CD4-positive, alpha-beta T cell treated with Interleukin-1 beta for 1 hour (primary cell): Measurements from ENCODE around the gene DNAJB6.
A peak's percentile ranks its signal among the peaks of the same experiment; 100 is the strongest.
"Not testable (repeated sequence)": the region's sequence is repeated elsewhere in the genome, so short reads cannot be mapped to it uniquely, and the experiment has no call there.

Experiments used
- DNase-seq, 2 donors: peaks; one replicate each; pipeline ENCODE4 v3.0.0-alpha.2; 2020 to 2022

Gene DNAJB6

DNA sequence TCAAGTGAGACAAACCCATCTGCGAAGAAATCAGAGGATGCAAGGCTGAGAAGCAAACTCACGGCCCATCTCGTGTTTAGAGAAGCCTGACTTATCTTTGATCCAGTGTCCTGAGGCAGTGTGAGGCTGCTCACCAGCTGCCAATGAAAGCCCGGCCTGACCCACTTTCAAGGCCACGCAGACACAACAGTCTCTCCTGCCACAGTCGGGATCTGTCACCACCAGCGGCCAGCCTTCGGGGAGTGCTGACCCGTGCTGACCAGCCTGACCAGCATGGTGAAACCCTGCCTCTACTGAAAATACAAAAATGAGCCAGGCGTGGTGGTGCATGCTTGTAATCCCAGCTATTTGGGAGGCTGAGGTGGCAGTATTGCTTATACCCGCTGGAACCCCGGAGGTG, 7.4 kb upstream of the DNAJB6 start:
- DNase-seq: no peak

DNA sequence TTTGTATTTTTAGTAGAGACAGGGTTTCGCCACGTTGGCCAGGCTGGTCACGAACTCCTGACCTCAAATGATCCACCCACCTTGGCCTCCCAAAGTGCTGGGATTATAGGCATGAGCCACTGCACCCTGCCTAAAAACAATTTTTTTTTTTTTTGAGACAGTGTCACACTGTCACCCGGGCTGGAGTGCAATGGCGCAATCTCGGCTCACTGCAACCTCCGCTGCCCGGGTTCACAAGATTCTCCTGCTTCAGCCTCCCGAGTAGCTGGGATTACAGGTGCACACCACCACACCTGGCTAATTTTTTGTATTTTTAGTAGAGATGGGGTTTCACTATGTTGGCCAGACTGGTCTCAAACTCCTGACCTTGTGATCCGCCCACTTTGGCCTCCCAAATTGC, 6.2 kb upstream of the DNAJB6 start:
- DNase-seq: not testable (repeated sequence)

DNA sequence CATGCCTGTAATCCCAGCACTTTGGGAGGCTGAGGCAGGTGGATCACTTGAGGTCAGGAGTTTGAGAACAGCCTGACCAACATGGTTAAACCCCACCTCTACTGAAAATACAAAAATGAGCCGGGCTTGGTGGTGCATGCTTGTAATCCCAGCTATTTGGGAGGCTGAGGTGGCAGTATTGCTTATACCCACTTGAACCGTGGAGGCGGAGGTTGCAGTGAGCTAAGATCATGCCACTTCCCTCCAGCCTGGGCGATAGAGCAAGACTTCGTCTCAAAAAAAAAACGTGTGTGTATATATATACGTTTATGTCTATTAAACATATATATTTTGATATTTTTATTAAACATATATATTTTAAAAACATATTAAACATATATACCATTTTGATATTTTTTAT, 5.8 kb upstream of the DNAJB6 start:
- DNase-seq: not testable (repeated sequence)

DNA sequence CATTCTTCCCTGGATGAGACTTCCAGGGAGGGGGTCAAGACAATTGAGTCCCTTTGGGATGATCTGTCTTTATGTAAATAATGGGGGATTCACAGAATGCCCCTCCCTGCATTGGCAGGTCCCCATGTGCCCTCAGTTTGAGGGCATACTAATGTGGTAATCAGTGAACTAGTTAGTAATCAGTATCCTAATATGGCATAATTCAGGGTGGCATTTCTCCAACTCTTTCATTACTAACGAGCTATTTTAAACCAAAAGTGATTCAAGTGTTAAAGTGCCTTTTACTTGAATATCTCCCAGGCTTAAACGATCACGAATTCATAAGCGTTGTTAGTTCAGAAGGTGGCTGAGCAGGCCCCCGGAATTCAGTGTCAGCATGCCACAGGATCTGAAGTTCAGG, 1.6 kb upstream of the DNAJB6 start:
- no peak for DNase-seq

DNA sequence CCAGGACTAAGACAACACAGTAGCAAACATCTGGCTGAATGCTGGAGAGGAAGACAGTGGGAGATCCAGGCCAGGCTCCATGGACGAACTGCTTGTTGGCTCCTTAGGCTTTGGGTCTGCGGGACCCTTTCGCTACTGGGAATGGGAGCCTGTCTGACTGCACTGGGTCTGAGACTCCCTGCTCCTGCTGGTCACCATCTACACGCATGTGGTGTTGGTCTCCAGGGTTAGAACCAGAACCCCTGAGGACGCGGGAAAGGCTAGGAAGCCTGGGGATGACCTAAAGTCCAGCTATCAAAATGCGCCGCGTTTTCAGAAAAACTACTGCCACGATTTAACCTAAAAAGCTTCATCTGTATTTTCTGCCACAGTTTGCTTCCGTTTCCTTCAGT, 817 bp upstream of the DNAJB6 start:
- DNase-seq: no peak

DNA sequence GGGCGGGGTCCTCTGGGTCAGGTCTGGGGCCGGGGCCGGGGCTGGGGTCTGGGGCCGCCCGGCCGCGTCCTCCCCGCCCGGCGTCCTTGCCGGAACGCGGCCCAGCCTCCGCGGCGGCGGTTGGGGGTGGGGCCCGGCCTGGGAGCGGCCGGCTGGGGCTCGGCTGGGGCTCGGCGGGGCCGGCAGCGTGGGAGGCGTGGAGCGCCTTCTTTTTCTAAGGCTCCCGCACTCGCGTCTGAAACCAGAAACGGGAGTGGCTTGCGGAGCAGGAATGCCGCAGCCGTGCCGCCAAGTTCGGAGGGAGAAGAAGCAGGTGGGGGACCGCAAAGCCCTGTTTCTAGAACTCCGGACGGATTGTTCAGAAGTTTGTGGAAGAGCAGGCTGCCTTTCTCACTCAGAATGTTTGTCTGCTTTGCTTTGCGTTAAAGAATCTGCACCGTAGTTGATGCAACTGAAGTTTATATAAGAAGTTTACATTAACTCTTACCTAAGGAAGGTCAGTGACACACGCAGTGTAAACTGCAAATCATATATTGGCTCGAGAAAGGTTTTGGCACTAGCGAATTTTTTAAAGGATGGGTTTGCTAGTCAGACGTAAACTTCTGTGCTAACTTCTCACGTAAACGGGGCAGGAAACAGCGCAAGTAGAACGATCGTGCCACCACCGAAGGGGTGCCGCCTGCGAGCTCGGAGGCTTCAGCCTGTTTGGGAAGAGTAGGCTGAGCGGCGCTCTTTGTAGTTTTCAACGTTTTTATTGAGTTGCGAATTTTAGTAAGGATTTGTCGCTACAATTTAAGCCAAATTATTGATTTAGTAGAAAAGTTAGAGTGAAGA, 729 bp downstream of the DNAJB6 start:
- DNase-seq: peak; percentile 51 to 59

DNA sequence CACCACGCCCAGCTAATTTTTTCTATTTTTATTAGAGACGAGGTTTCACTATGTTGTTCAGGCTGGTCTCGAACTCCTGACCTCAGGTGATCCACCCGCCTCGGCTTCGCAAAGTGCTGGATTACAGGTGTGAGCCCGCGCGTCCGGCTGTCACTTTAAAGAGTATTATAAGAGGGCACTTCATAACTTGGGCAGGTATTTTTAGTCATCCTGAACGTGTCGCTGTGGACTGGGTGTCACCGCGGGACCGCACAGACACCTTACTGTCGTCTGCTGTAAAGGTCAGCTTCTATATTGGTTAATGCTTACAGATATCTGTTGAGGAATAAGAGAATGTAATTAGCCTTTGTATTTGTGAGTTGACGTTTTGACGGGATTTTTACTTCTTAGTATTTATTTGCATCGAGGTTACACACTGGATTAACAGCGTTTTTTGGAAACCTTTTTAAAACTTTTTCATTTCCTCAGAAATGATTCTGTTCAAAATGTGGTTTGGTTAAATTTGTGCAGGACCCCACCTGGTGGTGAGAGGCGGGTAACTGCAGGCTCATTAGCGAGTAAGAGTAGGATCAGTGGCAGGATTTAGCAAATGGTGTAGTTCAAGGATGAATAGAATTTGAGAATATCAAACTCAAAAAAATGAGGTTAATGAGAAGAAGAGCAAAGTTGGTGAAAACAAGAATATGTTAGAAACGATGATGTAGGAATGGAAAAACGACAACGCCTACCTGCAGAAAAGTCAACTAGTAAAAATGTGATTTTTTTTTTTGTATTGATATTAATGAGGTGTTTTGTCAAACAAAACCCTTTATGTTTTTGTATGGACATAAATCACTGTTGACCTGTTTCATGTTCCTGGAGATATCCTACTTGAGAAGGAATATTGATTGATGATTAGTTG, 3.2 kb downstream of the DNAJB6 start:
- peak; percentile 57 to 78 for DNase-seq

DNA sequence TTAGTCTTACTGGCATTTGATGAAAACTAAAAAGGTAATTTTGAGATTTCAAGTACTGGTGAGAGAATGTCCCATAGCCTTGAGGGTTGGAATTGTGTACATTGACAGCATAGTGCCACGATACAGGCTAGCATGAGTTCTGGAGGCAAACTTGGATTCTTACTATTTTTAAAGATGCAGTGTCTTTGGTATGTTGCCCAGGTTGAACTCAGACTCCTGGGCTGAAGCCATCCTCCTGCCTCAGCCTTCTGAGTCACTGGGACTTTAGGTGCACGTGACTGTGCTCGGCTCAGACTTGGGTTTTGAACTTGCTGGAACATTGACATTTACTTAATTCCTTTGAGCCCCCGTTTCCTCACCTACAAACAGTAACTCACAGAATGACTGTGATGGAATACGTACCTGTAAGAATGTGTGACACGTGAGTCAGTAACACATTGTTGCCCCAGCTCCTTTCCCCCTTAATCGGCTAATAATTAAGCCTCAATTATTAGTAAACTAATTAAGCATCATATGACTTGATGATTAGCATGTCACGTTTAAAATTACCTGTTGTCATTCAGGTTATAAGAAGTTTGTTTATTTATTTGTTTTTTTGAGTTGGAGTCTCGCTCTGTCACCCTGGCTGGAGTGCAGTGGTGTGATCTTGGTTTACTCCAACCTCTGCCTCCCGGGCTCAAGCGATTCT, 10.6 kb downstream of the DNAJB6 start:
- DNase-seq: no peak

DNA sequence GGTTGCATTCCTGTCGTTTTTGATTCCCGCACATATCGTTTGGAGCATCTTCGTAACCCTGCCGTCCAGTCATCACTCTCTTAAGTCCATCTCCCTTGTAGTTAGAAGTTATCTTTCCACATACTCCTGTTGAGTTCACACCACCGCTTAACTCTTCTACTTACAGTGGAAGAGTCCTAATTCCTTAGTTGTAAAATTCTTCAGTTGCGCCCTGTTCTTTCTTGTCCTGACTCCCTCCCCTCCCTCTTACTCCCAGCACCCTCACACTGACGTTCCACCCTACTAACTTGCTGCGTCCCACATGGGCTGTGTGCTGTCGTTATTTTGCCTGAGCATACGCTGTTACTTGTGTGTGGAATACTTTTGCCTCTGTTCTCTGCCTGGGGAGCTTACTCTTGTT, 11.7 kb downstream of the DNAJB6 start:
- no peak for DNase-seq

DNA sequence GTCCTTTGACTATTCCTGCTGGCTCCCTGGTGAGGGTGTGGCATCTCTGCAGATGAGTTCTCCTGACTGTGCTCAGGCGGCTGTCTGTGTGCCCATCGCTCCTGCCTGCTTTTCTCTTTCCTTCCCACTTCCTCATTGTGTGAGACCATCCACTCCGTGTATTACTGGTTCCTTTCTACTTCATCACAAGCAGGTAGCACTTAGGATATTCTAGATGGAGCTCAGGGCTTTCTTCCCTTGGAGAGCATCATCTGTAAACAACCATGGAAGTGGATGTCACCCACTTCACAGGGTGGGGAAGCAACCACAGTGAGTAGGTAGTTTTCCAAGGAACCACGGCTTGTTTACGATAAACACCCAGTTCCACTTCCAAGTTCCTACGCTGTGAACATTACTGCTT, 15.7 kb downstream of the DNAJB6 start:
- no peak for DNase-seq

DNA sequence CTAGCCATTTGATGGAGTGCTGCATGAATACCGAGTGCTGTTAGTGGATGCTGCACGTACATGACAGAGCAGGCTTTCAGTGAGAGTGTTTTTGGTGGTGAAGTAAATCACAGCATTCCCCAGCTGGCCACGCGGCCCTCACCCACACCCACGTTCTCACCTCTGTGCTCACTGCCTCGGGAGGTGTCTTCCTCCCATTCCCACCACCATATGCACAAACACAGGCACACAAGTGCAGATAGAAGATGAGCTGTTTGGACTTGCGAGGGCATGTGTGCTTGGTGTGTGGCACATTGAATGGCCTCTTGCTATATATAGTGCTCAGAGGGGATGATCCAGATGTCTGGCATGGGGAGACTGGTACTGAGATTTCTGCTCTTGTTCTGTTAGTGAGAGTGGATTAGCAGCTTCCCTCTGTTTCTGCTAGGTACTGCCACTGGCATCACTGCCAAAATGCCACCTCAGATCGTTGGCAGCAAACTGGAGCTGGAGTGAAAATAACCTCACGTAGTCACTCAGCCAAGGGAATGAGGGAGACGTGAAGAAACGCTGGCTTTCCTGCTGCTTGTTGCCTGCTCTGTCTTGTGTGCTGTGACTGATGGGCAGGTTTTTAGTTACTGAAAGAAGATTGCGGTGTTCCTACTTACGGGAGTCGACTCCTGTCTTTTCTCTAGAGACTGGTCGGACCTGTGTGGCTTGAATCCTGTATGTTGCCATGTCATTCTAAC, 19.1 kb downstream of the DNAJB6 start:
- DNase-seq: no peak

DNA sequence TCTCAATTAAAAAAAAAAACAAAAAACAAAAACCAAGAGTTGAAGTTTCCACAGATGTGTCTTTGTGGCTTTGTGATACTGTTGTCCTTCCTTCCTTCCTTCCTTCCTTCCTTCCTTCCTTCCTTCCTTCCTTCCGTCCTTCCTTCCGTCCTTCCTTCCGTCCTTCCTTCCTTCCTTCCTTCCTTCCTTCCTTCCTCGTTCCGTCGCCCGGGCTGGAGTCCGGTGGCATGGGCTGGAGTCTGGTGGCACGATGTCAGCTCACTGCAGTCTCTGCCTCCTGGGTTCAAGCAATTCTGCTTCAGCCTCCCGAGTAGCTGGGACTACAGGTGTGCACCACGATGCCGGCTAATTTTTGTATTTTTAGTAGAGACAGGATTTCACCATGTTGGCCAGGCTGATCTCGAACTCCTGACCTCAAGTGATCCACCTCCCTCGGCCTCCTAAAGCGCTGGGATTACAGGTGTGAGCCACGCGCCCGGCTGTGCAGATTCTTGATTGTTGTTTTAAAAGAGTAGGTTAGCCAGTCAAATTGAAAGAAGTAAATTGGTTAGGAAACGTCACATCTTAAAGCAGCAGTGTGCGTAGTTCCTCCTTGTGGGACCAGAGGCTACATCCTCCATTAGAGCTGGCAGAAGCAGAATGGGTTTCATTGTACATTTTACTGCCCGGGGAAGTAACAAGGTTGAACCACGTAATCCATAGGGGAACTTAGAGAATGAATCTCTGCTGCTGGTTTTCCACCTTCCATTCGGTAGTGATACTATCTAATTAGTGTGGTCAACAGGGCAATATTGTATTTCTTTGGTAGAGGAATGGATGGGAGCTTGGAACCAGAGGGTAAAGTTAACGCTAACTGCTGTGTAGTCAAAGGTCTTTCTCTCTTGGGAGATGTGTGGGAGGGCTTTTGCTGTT, 20.6 kb downstream of the DNAJB6 start:
- no peak for DNase-seq

DNA sequence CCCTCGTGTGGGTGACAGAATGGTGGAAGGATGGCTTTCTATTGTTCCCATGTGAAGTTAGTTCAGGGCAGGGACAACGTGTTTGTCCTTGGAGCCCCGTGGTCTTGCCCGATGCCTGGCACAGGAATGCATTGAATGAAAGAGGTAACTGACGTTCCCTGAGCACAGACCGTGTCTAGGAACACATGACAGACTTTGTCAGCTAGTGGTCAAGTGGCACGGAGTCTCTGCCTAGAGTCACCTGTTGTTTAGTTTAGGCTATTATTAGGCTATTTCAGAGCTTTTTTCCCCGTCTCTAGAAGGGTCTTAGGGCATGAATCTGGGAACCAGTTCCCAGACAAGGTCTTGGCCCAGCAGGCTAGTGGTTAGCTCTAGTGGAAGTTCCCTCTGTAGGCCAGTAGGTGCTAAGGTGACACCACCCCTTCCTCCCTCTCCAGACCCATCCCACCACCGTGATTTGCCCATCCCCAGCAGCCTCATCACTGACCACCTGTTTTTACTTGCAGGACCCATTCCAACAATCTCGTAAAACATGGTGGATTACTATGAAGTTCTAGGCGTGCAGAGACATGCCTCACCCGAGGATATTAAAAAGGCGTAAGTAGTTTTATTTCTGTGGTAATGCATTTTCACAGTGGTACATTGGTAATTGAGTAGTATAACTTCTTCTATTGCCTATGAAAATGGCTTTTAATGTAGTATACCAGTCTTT, 21.4 kb downstream of the DNAJB6 start:
- no peak for DNase-seq

DNA sequence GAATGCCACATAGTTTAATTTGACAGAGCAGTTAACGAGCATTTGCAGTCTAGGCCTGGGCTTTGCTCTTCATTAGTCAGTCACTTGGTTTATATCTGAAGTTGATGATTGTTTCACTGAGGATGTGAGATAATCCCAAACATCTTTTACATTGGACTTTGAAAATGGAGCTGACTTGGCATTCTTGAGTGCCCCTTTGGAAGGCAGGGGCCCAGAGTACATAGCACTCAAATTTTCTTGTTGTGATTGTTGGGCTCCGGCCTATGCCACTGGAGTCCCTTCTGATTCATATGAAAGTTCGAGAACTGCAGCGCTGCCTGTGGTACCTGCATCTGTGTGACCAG, 21.9 kb downstream of the DNAJB6 start:
- no peak for DNase-seq

DNA sequence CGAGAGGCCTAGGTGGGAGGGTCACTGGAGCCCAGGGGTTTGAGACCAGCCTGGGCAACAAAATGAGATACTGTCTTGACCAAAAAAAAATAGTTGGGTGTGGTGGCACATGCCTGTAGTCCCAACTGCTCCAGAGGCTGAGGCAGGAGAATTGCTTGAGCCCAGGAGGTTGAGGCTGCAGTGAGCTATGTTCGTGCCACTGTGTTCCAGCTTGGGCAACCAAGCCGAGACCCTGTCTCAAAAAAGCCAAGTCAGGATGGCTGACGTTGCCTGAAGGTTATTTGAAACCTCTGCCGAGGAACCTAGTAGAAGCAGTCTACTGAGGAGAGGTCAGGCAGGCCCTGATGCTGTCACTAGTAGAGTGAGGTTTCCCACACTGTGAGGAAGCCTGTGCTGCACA, 22.8 kb downstream of the DNAJB6 start:
- DNase-seq: no peak

DNA sequence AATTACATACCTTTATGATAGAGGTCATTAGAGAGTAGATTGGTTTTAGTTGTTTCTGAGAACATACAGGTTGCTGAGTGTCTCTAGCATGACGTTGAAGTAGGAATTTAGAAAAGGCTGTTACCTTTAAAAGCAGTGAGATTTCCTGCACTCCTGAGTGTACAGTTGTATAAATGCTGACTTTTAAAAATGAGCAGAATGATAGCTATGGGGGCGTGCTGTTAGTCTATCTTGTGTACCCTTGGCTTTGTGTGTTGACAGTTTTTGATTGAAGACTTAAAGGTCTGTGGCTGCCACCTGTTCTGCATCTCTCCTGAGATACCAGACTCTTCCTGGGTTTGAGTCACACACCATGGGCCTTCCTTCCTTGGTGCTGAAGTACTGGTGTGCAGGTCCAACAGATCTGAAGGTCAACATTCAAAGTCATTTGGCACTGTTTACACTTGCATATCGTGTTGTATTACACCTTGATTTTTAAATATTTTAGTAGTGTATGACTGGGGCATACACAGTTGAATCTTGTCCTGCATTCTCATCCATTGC, 23.8 kb downstream of the DNAJB6 start:
- DNase-seq: no peak

DNA sequence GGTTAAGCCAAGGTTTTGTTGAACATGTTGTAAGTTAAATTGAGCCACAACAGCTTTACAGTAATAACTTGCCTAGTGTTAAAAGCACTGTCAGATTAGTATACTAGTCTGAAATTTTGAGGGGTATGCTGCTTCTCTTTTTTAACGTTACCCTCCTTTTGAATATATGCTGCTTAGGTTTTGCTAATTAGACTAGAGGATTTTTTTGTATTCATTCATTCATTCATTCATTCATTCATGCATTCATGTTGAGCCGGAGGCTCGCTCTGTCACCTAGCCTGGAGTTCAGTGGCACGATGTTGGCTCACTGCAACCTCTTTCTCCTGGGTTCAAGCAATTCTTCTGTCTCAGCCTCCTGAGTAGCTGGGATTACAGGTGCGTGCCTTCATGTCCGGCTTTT, 24.7 kb downstream of the DNAJB6 start:
- DNase-seq: no peak

DNA sequence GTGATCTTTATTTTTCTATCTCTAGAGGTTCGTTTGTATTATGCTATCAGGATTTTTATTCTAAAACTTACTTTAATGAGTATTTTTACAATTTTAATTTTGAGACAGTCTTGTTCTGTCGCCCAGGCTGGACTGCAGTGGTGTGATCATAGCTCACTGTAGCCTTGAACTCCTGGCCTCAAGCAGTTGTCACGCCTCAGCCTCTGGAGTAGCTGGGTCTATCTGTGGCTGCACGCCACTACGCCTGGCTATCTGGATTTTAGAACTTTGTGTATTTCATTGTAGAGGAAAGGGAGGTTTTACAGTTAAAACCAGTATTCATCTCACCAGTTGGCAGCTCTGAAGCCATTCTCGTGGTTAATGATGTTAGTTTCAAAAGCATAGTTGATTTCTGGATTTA, 25.9 kb downstream of the DNAJB6 start:
- DNase-seq: no peak

DNA sequence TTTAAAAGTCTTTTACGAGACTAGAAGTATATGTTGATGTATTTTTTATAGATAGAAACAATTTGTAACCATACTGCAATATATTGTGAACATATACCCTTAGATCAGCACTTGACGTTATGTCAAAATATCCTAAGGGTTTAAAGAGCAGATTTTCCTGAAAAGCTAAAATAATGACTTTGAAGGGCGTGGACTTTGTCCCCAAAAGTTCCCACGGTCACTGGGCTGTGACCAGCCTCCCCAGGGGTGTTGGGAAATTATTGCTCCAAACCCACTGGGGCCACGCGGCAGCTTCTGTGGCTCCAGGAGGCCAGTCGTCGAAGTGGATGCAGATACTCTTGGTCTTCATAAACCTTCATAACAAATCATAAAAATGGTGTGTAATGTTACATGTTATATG, 29.9 kb downstream of the DNAJB6 start:
- no peak for DNase-seq

DNA sequence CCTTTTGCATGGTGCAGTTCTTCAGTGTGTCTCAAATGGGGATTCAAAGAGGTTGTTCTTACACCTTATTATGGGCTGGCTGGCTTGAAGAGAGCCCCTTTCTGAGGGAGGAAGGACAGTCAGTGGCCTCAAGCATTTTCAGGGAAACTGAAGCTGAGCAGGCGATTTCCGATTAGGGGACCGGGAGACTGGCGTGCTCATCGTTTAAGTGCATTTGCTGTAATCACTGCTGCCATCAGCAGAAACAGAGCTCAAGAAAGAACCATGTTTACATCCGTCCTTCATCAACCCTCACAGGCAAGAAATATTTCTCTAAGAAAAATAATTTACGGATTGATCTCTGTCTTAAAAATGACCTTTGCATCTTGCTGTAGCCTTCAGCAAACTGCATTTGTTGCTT, 32.2 kb downstream of the DNAJB6 start:
- no peak for DNase-seq

DNA sequence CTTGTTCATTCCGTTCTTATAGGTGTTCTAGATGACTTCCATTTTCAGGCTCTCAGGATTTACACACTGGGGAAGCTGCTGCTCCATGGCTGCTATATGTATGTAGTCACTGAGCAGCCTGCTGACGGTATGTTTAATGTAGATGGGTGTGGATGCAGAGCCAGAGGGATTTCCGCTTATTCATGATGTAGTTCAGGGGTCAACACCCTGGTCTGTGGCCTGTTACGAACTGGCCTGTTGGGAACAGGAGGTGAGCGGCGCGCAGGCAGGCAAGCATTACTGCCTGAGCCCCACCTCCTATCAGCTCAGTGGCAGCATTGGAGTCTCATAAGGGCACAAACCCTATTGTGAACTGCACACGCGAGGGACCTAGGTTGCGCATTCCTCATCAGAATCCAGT, 33.9 kb downstream of the DNAJB6 start:
- no peak for DNase-seq
